ENCODE results near the gene RELN.

DNA sequence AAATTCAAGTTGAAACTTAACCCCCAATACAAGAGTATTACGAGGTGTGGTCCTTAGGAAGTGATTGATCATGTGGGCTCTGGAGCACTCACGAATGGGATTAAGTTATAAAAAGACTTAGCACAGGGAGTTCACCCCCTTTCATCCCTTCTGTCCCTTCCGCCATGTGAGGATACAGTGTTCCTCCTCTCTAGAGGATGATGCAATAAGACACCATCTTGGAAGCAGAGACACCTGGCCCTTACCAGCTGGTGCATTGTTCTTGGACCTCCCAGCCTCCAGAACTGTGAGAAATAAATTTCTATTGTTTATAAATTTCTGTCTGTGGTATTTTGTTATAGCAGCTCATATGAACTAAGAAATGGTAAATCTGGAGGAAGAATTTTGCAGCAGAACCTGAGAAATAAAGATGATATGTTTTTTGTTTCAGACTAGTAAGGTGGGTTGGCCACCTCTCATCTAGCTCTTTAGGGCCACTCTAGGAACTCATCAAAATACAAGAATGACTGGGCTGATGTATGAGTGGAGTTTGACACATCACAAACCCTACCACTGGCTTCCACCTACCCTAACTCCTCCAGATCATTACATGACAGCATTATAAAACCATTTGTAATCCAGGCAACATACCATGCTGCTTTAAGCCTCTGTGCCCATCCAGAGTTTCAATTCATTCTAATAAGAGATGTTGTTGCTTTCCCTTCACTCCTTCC is 565.8 kb downstream of the RELN start:
- TF ChIP-seq POLR2A (IDR thresholded peaks at IDR 0.05), result no peak
- no peak for TF ChIP-seq POLR2AphosphoS5 (IDR thresholded peaks at IDR 0.05)
- TF ChIP-seq, protein P1, sequence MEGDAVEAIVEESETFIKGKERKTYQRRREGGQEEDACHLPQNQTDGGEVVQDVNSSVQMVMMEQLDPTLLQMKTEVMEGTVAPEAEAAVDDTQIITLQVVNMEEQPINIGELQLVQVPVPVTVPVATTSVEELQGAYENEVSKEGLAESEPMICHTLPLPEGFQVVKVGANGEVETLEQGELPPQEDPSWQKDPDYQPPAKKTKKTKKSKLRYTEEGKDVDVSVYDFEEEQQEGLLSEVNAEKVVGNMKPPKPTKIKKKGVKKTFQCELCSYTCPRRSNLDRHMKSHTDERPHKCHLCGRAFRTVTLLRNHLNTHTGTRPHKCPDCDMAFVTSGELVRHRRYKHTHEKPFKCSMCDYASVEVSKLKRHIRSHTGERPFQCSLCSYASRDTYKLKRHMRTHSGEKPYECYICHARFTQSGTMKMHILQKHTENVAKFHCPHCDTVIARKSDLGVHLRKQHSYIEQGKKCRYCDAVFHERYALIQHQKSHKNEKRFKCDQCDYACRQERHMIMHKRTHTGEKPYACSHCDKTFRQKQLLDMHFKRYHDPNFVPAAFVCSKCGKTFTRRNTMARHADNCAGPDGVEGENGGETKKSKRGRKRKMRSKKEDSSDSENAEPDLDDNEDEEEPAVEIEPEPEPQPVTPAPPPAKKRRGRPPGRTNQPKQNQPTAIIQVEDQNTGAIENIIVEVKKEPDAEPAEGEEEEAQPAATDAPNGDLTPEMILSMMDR (IDR thresholded peaks at IDR 0.05), result no peak
